GM12892 (cell line): ENCODE results near the gene SELENOH.

Source experiments
- POLR2A ChIP-seq: IDR thresholded peaks from 2 replicates; pipeline ENCODE4 v1.6.1; 2011; ENCODE audit warnings: low read depth, low read length, control low read depth
- POLR2AphosphoS5 ChIP-seq: IDR thresholded peaks from 2 replicates; pipeline ENCODE4 v1.6.1; 2011; ENCODE audit warnings: low read depth, low read length, control low read depth
- TAF1 ChIP-seq: IDR thresholded peaks from 2 replicates; pipeline ENCODE4 v1.6.1; 2011; ENCODE audit warnings: low read depth, mild to moderate bottlenecking, control low read depth, low read length, borderline replicate concordance

DNA sequence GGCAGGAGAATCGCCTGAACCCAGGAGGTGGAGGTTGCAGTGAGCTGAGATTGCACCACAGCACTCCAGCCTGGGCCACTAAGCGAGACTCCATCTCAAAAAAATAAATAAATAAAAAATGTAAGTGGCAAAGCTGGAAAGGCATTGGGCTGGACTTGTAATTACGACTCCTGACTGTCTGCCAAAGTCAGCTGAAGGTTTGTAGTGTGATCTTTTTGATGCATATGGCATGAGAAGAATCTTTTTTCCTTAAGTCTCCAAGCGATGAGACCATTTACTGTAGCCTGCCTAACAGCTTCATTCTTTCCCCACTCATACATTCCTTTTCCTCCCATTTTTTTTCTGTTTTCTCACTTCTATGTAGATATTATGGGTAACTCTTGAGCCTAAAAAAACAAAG is 45.1 kb downstream of the SELENOH start:
- TF ChIP-seq POLR2A (no peak), TAF1 (no peak), POLR2AphosphoS5 (no peak)
